ENCODE measurements around the gene LMNA. TPM values are rescaled to one million over a fixed set of nuclear protein-coding genes. Genes with fewer than 3 reads are reported as not detected.

LMNA gene
- polyA plus RNA-seq, 3 donors, result 16.5 to 45.5 (median 24.7) TPM

GRCh38 chr1:156176610-156177210, 62.2 kb downstream of the LMNA start:
- Histone ChIP-seq H3K27me3 (ENCODE audit: control insufficient read depth in 2 of 2, insufficient read depth in 2 of 2, low read length in 2 of 2) (no peaks in the 10 kb centered on the region), H4K20me1 (ENCODE audit: insufficient read depth, low read length) (peaks cover 41% of the 10 kb centered on the region), H3K4me1 (ENCODE audit: control insufficient read depth in 1 of 2, insufficient read depth in 2 of 2, low read length in 2 of 2) (no peaks in the 10 kb centered on the region), H3K79me2 (ENCODE audit: insufficient read depth, low read length) (no peaks in the 10 kb centered on the region), H3K27ac (ENCODE audit: low read depth in 1 of 2, low read length in 2 of 2) (no peak overlapping the region), H3K4me2 (replicated peaks; ENCODE audit: extremely low read depth, low read length, poor library complexity, severe bottlenecking) (no peak overlapping the region), H3K9me3 (replicated peaks in 1 of 2; ENCODE audit: control insufficient read depth in 1 of 2, insufficient read depth in 1 of 2, low read length in 2 of 2) (no peaks in the 10 kb centered on the region), H3K9ac (ENCODE audit: insufficient read depth, low read length, poor library complexity, severe bottlenecking) (no peak overlapping the region), H3K36me3 (replicated peaks in 1 of 2; ENCODE audit: control insufficient read depth in 1 of 2, insufficient read depth in 2 of 2, low read length in 2 of 2) (peaks cover 64 to 67% of the 10 kb centered on the region in 2 donors), H3K4me3 (replicated peaks in 1 of 3; ENCODE audit: low read depth in 2 of 3, low read length in 3 of 3) (no peak overlapping the region), H2AFZ (ENCODE audit: insufficient read depth, low read depth, low read length, poor library complexity, severe bottlenecking) (no peak overlapping the region)
- H3K27ac Mint-ChIP-seq, result no peak overlapping the region
- DNase-seq, result no peak
- peaks cover 0 to 2% (median 0%) of the 10 kb centered on the region in 3 donors for H3K27me3 Mint-ChIP-seq (ENCODE audit: low read depth in 3 of 3)
- WGBS (ENCODE audit: insufficient coverage), result 100% methylated on average over 8 of the region's 12 CpGs
- intact Hi-C loops (cut with micrococcal nuclease), result no loop called here
- TF ChIP-seq CTCF (IDR thresholded peaks at IDR 0.05), result no peak
- peaks cover 3% of the 10 kb centered on the region for H3K4me1 Mint-ChIP-seq
- no peak overlapping the region for H3K4me3 Mint-ChIP-seq
- H3K36me3 Mint-ChIP-seq, result peaks cover 62 to 69% of the 10 kb centered on the region in 2 donors
- peaks cover 0 to 2% (median 0%) of the 10 kb centered on the region in 7 donors for H3K9me3 Mint-ChIP-seq

- H3K9me3 ChIP-seq (replicated peaks in 1 of 2; ENCODE audit: control insufficient read depth in 1 of 2, insufficient read depth in 1 of 2, low read length in 2 of 2), result no peaks in the 10 kb centered on the region
- no peaks in the 10 kb centered on the region for H3K9me3 Mint-ChIP-seq
- no peaks in the 10 kb centered on the region for H3K27me3 ChIP-seq (ENCODE audit: control insufficient read depth in 2 of 2, insufficient read depth in 2 of 2, low read length in 2 of 2)
- no peak overlapping the region for H3K4me3 ChIP-seq (replicated peaks in 1 of 3; ENCODE audit: low read depth in 2 of 3, low read length in 3 of 3)
- H3K4me2 ChIP-seq (replicated peaks; ENCODE audit: extremely low read depth, low read length, poor library complexity, severe bottlenecking), result no peak overlapping the region
- peak overlapping the region in 1 of 7 donors; percentile 33 for H3K27ac Mint-ChIP-seq
- 81% methylated on average over 7 of the region's 7 CpGs for WGBS (ENCODE audit: insufficient coverage)
- intact Hi-C loops (cut with micrococcal nuclease), result no loop called here
- H3K4me1 Mint-ChIP-seq, result peaks cover 3% of the 10 kb centered on the region
- H3K27me3 Mint-ChIP-seq (ENCODE audit: low read depth in 3 of 3), result peaks cover 0 to 2% (median 0%) of the 10 kb centered on the region in 3 donors
- peaks cover 54 to 59% of the 10 kb centered on the region in 2 donors for H3K36me3 Mint-ChIP-seq
- H3K4me1 ChIP-seq (ENCODE audit: control insufficient read depth in 1 of 2, insufficient read depth in 2 of 2, low read length in 2 of 2), result no peaks in the 10 kb centered on the region
- H3K36me3 ChIP-seq (replicated peaks in 1 of 2; ENCODE audit: control insufficient read depth in 1 of 2, insufficient read depth in 2 of 2, low read length in 2 of 2), result peaks cover 54 to 56% of the 10 kb centered on the region in 2 donors
- no peaks in the 10 kb centered on the region for H3K79me2 ChIP-seq (ENCODE audit: insufficient read depth, low read length)
- no peak for TF ChIP-seq CTCF (IDR thresholded peaks at IDR 0.05)
- DNase-seq, result no peak
- no peak overlapping the region for H2AFZ ChIP-seq (ENCODE audit: insufficient read depth, low read depth, low read length, poor library complexity, severe bottlenecking)
- no peak overlapping the region for H3K4me3 Mint-ChIP-seq
- H4K20me1 ChIP-seq (ENCODE audit: insufficient read depth, low read length), result peaks cover 31% of the 10 kb centered on the region
- no peak overlapping the region for H3K27ac ChIP-seq (ENCODE audit: low read depth in 1 of 2, low read length in 2 of 2)
- no peak overlapping the region for H3K9ac ChIP-seq (ENCODE audit: insufficient read depth, low read length, poor library complexity, severe bottlenecking)
These were observed 63.6 kb downstream of the LMNA start for GRCh38 chr1:156177919-156178654.

All from CD14-positive monocyte (primary cell).